HuH-7.5 (cell line): ENCODE data around the gene PRSS21.
A peak's percentile ranks its signal among the peaks of the same experiment; 100 is the strongest.

Source experiments
- DNase-seq: peaks from one replicate; pipeline ENCODE4 v3.0.0; 2011; ENCODE audit warnings: low spot score

The PRSS21 gene

DNA sequence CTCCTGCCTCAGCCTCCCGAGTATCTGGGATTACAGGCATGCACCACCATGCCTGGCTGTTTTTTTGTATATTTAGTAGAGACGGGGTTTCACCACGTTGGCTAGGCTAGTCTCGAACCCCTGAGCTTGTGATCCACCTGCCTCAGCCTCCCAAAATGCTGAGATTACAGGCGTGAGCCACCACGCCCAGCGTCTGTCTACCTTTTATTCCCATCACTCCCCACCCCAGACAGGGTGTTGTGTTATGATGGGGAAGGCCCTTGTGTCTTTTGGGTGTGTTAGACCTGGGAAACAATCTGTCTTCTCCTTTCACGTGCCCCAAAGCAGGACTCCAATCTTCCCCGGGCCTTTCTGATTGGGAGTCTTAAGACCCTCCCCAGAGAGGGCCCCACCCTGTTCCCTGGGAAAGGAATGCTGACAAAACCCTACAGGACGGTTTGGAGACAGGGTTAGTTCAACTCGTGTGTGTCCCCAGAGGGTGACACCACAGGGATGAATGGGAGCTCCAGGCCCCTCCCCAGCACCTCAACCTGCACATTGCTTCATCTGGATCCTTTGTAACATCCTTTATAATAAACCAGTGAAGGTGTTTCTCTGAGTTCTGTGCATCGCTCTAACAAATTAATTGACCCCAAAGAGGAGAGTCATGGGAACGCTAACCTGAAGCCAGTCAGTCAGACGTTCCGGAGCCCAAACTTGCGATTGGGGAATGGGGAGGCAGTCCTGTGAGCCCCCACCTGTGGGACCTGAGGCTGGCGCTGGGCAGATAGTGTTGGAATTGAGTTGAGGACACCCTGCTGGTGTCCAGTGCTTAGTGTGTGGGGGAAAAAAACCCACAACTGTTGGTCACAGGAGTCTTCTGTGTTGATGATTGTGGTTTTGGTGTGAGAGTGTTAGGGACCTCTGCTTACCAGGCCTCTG, 36.8 kb upstream of the PRSS21 start:
- DNase-seq, result no peak

DNA sequence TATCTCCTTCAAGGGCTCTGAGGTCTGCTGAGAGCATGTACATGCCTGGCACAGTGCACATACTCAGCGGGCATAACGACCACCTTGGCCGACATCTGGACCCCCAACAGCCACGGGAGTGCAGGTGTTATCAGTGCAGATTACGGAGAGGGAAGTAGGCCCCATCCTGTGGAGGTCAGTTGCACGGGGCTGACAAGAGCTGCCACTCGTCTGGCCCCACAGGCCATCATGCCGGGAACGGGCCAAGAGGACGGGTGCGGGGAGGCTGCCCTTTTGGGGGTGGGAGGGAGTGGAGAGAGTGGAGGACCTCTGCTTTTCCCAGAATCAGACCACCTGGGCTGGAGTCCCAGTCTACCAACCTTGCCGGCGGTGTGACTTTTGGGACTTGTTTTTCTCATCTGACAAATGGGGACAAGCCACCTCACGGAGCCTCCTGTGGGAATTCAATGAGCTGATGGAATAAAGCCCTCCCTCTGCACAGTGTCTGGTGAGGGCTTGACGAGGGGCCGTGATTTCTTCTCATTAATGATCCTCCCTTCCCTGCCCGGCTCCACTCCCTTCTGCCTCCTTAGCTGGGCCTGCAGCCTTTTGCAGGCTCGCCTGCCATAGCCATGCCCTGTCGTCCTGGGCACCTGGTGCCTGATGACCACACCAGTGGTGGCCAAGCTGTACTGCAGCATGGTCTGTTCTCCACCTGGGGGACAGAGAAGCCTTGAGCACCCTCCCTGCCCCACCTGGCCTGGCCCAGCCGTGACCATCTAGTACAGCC, 34.3 kb upstream of the PRSS21 start:
- DNase-seq, result peak; percentile 41

DNA sequence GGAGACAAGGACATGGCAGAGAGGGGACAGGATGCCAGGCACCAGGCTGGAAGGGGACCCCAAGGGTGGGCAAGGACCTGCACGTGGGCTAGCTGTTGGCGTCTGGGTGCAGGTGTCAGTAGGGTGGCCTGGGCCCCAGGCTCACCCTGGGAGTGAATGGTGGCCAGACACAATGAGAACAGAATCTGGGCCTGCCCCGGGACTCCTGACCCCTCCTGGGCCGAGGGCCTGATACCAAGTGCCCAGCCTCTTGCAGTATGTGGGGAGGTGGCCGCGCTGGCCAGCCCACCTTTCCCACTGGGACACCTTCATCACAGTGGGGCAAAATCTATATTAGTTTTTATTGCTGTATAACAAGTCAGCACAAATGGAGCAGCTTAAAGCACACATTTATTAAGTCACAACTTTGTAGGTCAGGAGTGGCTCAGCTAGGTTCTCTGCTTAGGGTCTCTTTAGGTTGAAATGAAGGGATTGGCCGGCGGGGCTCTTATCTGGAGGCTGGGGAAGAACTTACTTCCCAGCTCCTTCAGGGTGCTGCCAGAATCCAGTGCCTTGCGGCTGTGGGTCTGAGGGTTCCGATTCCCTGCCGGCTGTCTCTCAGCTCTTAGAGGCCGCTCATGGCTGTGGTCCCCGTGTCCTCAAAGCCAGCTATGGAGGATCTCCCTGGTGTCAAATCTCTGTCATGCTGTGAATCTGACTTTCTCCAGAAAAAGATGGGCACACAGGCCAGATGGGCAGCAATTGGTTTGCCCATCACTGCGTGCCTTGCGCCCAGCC, 33.3 kb upstream of the PRSS21 start:
- DNase-seq, result no peak

DNA sequence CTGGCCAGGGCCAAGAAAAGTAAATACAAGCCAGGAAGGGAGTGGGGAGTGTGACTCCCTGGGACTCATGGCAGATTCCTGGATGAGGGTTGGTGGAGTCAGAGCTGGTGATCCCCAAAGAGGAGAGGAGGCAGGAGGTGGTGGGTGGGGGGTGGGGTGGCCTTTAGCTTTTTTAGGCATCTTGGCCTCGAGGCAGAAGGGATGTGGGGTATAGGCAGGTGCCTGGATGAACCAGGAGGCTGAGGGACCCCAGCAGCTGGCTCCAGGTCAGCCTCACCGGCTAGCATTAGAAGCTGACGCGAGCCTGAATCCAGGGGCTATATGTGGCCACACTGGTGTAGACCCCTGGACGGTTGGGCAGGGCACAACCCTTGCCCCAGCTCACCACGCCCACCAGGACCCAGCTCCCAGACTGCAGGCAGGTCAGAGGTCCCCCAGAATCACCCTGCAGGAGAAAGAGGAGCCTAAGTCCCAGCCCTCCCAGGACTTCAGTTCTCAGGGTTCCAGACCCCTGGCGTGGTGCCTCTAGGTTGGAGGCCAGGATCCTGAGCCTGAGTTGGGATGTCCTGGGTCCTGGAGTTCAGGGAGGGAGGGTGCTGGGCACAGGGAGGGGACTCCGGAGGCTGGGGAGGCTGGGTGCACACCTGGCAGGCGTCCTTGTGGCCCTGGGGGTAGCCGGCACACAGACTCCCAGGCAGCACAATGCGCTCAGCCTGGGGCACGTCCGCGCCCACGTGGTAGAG, 32.5 kb upstream of the PRSS21 start:
- no peak for DNase-seq

DNA sequence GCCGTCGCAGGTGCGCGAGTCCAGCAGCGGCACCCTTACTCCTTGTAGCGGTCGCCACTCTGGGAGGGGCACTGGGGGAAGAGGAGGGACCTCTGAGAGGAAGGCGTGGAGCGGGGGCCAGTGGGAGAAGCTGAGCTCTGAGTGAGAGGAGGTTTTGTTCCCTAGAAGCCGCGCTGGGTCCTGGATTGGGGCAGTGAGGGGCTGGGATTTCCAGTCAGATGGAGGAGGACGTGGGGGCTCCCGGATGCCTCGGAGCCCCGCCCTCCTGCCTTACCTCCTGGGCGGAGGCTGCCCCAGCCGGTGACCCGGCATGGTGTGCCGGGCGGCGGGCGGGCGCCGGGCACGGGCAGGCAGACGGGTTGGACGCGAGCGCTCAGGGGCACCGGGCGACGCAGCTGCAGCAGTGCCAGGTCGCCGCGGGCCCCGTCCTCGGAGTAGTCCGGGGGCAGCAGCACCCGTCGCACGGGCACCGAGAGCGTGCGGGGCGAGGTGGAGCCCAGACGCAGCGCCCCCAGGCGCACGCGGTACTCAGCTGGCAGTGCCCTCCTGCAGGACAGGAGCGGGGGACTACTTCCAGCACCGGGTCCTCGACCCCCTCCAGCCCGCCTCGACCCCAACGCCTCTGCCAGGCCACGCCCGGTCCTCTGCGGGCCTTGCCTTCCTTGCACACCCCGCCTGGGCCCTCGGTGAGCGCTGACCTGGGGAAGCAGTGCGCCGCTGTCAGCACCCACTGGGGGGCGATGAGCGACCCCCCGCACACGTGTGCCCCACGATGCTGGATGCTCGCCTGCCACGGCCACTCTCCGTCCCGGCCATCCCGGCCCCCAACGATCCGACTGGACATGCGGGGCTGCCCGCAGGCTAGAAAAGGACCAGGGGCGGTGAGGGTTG, 31.7 kb upstream of the PRSS21 start:
- DNase-seq, result no peak

DNA sequence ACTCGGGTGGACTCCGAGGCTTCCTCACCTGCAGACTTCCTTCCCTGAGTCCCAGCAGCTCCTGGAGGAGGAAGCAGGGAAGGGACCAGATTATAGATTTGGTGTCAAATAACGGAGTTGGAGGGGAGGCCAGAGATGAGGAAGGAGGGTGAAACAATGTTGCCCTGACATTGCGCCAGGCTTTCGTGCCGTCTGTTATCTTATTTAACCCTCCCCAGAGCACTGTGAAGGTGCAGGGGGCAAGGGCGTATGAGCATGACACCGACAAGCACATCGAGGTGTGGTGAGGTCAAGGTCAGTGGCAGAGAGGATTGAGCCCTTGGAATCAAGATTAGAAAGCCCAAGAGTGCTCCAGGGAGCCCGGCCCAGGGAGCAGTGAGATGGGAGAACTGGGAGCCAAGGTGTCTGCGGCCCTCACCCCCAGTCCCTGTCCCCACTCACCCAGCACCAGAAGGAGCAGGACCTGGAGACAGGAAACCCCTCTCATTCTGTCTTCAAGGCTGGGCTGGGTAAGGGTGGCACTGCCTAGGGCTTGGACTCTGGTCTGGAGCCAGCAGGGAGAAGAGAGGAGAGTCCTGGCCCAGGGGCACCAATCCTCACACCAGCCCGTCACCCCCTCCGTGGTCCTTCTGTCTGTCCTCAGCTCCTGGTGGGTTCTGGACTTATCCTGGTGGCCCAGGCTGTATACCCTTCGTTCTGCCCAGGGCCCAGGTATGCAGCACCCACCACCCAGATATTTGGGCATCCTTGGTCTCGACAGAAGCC, 30.8 kb upstream of the PRSS21 start:
- no peak for DNase-seq

DNA sequence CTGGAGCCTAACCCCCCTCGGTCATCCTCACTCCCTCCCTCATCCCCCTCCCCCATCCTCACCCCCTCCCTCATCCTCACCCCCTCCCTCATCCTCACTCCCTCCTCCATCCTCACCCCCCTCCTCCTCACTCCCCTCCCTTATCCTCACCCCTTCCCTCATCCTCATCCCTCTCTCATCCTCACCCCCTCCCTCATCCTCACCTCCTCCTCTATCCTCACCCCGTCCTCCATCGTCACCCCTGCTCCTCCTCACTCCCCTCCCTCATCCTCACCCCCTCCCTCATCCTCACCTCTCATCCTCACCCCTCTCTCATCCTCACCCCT, 30.2 kb upstream of the PRSS21 start:
- no peak for DNase-seq

DNA sequence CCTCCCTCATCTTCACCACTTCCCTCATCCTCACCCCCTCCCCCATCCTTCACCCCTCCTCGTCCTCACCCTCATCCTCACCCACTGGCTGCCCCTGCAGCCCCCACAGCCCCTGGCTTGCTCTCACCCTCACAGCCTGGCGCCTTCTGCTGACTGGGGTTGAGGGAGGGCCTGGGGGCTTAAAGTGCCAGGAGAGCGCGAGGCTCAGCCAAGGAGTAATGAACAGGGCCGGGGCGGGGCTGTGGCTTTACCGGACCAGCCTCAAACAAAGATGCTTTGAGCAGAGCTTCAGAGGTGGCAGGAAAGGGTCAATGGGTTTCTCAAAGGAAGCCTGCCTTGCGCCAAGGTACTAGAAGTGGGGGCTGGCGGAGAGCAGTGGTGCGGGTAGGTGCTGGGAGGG, 29.6 kb upstream of the PRSS21 start, which contains the start of gene PRSS33:
PRSS33 (minus strand) TSS at position 155 of the 400 bp plus-strand sequence. CDS start 1,013 bp downstream, outside the sequence.
- no peak for DNase-seq

DNA sequence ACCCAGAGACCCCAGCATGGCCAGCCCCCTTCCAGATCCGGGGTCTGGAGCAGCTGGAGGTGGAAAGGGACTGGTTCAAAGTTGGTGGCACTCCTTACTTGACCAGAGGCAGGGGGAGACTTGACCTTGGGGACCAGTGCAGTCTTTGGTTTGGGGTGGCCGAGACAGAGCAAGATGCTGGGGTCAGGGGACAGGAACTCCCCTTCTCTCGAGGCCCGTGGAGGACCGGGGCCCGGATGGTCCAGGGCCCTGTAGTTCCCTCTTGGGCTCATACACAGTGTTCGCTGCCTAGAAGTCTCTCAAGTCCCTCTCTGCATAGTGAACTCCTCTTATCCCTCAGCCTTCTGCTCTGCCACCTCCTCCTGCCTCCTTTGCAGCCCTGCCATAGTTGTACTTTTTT, 29.1 kb upstream of the PRSS21 start:
- no peak for DNase-seq

DNA sequence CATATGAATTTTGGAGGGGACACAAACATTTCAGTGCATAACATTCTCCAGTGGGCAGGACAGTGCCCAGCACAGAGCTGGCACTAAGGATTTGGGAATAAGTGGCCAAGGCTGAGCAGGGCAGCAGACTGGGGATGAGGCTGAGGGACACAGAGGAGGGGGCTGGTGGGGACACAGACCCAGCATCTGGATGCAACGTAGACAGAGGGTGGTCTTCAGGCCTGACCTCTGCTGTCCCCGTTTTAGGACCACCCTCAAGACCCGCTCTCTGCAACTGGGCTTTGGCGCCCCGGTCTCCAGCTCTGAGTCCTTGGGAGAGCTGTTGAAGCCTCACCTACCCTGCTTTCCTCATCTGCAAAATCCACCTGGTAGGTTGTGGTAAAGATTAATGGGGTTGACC, 26.4 kb upstream of the PRSS21 start:
- DNase-seq, result no peak

DNA sequence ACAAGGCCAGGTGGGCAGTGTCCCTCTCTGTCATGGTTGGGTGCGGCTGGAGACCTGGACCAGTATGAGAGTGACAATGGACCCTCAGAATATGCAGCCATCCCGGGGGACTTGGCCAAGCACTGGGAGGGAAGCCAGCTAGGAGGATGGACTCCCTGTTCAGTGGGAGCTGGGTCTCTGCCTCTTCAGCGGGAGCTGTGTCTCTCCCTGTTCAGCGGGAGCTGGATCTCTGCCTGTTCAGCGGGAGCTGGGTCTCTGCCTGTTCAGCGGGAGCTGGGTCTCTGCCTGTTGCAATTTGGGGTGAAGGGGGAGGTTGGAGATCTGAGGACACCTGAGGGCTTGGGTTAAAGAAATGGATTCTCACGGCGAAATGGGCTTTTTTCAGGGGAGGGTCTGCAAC, 25.9 kb upstream of the PRSS21 start:
- DNase-seq, result no peak

DNA sequence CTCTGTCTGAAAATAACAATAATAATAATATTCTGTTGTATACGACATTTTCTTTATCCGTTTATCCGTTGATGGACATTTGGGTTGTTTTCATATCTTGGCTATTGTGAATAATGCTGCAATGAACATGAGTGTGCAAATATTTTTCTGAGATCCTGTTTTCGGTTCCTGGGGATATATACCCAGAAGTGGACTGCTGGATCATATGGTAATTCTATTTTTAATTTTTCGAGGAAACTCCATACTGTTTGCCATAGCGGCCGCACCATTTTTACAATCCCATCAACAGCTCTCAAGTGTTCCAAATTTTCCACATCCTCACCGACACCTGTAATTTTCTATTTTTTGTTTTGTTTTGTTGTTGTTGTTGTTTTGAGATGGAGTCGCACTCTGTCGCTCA, 24.1 kb upstream of the PRSS21 start:
- no peak for DNase-seq

DNA sequence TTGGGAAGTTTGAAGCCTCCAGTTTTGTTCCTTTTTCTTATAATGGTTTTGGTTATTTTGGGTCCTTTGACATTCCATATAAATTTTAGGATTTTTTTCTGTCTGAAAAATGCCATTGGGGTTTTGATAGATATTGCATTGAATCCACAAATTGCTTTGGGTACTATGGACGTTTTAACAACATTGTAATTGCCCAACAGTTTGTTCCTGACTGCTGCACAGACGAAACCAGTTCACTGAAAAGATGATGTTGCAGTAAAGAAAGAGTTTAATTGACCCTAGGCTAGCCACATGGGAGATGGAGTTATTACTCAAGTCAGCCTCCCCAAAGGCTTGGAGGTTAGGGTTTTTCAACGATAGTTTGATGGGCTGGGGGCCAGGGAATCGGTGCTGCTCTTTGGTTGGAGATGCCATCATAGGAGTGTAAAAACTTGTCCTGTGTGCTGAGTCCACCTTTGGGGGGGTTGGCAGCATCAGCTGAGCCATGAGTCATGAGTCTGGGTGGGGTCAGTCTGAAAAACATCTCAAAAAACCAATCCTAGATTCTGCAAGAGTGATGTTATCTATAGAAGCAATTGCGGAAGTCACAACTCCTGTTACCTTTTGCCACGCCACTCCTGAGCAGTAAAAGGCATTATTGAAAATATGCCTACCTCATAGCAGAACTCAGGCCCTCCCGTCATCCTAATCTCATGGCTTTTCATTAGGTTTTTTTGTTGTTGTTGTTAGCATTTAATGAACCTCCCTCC, 21.5 kb upstream of the PRSS21 start:
- DNase-seq, result no peak

DNA sequence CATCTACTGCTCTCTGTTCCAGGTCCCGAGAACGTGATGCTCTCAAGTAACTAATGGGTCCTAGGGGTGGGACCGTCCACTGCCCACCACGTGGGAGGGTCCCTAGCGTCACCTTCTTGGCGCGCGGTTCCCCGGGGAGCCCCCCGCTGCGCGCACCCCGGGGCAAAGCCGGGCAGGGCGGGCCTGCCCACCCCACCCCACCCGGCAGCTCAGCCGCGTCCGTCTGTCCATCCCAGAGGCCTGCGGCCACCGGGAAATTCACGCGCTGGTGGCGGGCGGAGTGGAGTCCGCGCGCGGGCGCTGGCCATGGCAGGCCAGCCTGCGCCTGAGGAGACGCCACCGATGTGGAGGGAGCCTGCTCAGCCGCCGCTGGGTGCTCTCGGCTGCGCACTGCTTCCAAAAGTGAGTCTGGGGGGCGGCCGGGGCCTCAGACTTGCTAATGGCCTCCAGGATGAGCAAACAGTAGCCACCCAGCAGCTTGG, 18.3 kb upstream of the PRSS21 start:
- no peak for DNase-seq

DNA sequence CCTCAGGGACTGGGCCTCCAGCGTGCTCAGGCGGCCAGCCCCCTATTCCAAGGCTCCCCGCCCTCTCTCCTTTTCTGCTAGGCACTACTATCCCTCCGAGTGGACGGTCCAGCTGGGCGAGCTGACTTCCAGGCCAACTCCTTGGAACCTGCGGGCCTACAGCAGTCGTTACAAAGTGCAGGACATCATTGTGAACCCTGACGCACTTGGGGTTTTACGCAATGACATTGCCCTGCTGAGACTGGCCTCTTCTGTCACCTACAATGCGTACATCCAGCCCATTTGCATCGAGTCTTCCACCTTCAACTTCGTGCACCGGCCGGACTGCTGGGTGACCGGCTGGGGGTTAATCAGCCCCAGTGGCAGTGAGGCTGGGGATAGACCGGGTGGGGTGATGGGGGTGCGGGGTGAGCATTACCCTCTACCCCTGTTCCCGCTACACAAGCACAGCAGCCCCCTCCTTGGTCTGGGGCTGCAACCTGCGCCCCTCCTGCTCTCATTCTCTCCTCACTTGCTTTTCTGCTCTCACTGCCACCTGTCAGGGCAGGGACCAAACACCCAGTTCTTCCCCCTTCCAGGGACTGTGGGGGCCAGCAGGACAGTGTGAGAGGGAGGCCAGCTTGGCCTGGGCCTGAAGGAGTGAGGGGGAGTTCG, 17.7 kb upstream of the PRSS21 start:
- no peak for DNase-seq

DNA sequence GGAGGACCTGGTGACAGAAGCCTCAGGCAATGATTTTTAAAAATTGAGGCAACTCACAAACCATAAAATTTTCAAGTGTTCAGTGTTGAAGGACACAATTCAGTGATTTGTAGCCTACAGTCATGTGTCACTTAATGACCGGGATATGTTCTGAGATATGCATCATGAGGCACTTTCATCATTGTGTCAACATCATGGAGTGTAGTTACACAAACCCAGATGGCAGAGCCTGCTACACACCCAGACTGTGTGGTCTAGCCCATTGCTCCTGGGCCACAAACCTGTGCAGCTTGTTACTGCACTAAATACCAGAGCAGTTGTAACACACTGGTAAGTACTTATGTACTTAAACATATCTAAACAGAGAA, 17.2 kb upstream of the PRSS21 start:
- DNase-seq, result no peak

DNA sequence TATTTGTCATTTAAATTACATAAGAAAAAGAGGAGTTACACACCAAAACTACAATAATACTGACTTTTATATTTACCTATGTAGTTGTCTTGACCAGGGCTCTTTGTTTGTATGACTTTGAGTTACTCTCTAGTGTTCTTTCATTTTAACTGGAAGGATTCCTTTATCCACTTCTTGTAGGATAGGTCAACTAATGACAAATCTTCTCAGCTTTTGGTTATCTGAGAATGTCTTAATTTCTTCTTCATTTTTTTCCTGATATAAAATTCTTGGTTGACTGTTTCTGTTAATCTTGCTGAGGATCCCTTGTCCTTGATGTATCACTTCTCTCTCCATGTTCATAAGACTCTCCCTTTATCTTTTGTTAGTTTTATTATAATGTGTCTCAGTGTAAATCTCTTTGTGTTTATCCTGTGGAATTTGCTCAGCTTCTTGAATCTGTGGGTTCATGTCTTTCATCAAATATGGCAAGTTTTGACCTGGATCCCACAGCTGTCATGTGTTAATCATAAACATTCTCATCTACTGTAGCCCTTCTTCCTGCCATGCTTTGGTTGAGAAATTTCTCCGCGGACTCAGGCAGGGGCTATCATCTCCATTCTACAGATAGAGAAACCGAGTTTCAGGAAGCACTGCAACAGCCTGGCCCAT, 13.4 kb upstream of the PRSS21 start:
- no peak for DNase-seq

DNA sequence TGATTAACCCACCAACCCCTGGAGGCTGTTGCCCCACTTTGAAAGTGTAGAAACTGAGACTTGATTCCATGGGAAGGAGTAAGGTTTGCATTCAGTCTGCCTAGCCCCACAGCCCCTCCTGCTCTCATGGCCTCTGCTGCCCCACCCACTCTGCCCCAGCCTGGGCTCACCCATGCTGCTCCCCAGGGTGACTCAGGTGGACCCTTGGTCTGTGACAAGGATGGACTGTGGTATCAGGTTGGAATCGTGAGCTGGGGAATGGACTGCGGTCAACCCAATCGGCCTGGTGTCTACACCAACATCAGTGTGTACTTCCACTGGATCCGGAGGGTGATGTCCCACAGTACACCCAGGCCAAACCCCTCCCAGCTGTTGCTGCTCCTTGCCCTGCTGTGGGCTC, 12.3 kb upstream of the PRSS21 start:
- DNase-seq, result no peak
